CD4-positive, alpha-beta T cell treated with Interleukin-2 at 100 ng/mL for 4 hours (primary cell): ENCODE data around the gene ARHGAP18.
A peak's percentile ranks its signal among the peaks of the same experiment; 100 is the strongest.

Experiments used
- DNase-seq: peaks from one replicate; pipeline ENCODE4 v3.0.0-alpha.2; 2020; ENCODE audit warnings: low spot score

Gene ARHGAP18

DNA sequence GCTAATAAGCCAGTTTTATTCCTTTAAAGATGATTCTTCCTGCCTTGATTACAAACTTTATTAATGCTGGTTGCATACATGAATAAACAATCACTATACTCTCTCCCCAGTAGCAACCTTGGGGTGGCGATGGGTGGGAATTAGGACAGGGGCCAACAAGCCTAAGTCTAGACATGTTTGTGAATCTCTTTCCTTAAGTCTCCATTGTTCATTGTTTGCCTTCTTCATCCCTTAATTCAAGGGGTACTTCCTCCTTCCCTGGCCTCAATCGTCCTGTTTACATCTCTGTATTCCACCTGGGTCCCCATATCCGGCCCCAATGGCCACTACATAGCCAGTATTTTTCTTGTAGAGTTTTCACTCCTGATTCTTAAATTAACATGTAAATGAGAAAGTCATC is 66.0 kb downstream of the ARHGAP18 start:
- DNase-seq: no peak

- no peak for DNase-seq
Measured at GRCh38 chr6:129643176-129643575, 66.8 kb downstream of the ARHGAP18 start.

- no peak for DNase-seq
Measured at GRCh38 chr6:129642322-129642721, 67.7 kb downstream of the ARHGAP18 start.

GRCh38 chr6:129641344-129641743 is 68.6 kb downstream of the ARHGAP18 start:
- DNase-seq: no peak

- DNase-seq: no peak
Measured at GRCh38 chr6:129638686-129639085, 71.3 kb downstream of the ARHGAP18 start.

- DNase-seq: no peak
Measured at GRCh38 chr6:129638055-129638684, 71.8 kb downstream of the ARHGAP18 start.

- no peak for DNase-seq
Measured at GRCh38 chr6:129637340-129638054, 72.5 kb downstream of the ARHGAP18 start.

DNA sequence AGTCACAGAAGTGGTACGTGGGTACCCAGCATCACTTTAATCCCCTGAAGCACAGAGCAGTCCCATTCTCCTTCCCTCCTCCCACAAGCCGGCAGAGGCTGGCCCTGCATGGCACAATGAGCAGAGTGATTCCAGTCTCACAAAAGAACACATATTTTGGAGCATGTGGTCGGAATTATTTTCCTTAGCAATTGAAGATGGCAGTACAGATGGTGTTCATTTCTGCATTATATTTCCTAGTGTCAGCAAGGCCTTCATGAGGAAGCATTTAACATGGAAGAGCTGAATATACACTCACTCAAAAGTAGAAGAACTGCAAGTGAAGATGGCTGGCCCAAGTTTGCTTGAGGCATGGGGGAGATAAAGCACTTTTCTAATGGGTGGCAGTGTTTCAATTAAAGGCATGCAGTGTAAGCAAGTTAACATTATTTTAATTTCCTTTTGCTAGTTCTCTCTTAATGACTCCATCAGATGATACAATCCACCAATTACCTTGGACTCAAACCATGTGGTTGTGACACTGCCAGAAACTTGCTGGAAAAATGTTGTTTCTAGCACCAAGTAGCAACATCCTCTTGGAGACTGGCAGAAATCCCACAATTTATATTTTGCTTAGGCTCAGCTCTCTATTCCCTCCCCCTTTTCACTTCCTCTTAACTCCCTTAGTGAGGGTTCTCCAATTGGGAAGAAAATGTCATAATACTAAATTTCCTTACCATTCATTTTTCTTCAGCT is 74.4 kb downstream of the ARHGAP18 start:
- no peak for DNase-seq

DNA sequence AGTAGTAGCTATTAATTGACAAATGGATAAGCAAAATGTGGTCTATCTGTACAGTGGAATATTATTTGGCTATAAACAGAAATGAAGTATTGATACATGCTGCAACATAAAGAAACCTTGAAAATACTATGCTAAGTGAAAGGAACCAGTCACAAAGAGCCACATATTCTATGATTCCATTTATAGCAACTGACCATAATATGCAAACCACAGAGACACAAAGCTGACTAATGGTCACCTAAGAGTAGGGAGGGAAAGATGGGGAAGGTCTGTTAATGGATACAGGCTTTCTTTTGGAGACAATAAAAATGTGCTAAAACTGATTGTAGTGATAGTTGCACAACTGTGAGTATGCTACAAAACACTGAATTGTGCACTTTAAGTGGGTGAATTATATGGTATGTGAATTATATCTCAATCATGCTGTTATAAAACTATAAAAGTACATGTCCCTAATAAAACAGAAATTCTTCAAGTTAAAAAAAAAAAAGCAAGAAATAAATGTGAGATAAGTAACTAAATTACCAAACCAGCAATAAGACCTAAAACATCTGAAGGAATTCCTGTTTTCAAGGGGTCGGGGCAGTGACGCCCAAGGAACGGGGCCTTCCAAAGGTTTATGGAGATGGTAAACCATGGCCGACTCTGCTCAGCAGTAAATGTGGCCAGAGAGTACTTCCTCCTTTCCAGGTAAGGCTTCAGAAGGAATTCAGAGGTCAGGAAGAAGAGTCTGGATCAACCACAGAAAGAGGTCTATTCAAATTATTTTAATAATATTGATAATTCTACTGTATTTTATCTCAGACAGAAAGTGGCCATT is 75.4 kb downstream of the ARHGAP18 start:
- DNase-seq: no peak

DNA sequence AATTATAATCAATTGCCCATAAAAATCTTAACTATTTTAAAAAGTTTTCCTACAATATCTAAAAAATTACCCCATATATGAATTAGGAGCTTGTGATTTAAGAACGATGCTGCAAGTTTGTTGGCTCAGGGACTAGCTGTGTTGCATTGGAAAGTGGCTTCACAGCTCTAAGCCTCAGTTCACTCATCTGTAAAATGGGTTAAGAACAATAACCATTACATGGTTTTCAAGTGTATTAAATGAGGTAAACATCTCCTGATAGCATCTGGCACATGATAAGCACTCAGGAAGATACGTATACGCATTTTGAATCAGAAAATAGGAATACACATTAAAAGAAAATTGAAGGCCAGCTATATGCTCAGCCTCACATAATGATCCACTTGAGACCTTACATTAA is 76.4 kb downstream of the ARHGAP18 start:
- DNase-seq: no peak

DNA sequence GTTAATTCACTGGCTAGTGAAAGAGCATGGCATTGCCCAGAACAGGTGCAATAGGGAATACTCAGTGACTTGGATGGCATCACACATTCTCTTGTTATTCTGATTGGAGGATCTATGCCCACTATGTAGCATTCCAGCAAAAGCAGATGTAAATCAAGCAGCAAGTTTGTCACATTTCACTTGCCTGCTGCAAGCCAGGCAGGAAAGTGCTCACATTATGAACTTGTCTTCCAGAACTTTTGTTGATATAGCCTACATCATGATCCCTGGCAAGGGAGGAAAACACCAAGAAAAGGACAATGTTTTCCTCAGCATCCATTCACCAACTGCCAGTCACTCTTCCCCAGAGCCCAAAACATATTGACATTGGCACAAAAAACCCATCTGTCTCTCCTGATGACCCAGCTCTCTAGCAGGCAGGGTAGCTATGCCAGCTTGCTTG is 77.8 kb downstream of the ARHGAP18 start:
- DNase-seq: no peak

GRCh38 chr6:129631070-129631469 is 78.9 kb downstream of the ARHGAP18 start:
- no peak for DNase-seq

DNA sequence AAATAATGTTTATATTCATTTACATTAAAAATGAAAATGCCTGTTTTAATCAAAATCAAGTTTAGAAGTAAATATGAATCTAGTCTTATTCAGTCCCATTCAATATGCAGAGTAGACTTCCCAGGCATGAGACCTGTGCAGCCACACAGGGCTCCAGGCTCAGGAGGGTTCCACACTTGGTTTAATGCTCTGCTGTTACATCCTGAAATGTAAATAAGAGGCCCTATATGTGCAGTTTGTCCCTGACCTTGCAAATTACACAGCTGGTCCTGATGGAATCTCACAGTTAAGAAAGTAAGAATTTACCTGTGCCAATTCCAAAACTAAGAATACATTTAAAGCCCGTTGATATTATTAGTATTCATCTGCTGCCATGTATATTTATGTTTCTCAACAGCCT is 79.4 kb downstream of the ARHGAP18 start:
- DNase-seq: no peak

GRCh38 chr6:129628101-129628815 is 81.7 kb downstream of the ARHGAP18 start:
- DNase-seq: no peak

- no peak for DNase-seq
Measured at GRCh38 chr6:129624488-129624887, 85.5 kb downstream of the ARHGAP18 start.

DNA sequence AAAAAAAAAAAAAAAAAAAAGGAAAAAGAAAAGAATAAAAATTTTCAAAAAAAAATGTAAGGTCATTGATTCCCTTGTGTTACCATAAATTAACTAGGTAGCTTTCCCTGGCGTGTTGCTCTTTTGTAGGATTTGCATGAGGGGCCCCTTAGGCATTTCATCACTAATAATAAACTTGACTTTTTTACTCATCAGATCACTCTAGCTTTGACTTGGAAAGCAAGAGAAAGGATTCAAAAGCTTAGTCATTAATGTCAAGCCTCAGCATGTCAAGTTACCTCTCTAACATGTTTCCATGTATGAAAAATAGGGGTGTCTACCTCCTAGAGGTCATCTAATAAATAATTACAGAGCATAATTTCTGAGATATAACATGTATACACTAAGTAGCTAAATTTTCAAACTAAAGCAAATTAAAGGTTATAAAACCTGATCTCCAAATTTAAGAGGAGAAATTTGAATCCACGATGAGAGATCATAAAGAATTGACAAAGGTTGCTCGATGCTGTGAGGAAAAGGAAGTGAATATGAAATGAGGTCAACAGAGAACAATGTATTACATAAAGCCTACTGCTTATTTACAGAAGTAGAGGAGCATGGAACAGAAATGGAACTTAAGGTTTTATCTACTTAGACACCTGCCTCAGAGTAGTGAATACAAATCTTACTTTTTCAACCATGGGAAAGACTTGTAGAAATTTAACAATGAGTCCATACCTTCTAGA is 86.8 kb downstream of the ARHGAP18 start:
- no peak for DNase-seq

DNA sequence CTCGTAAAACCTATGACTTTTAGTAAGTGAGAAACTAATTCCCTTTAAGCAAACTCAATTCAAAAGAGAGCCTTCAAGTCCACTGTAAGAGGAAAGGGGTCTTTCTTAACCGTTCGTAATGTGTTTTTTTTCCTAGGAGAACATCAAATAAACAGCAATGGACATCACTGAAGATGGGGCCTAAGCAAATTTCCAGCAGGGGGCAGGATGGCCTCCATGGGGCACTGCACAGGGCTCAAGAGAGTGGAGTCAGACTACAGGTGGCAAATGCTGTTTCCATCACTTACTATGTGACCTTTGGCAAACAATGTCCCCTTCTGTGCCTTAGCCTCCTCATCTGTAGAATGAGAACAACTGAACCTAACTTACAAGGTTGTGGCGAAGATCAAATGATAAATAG is 88.7 kb downstream of the ARHGAP18 start:
- DNase-seq: peak; percentile 45

GRCh38 chr6:129620234-129620610 is 89.8 kb downstream of the ARHGAP18 start:
- DNase-seq: no peak

- no peak for DNase-seq
Measured at GRCh38 chr6:129619579-129620233, 90.3 kb downstream of the ARHGAP18 start.

DNA sequence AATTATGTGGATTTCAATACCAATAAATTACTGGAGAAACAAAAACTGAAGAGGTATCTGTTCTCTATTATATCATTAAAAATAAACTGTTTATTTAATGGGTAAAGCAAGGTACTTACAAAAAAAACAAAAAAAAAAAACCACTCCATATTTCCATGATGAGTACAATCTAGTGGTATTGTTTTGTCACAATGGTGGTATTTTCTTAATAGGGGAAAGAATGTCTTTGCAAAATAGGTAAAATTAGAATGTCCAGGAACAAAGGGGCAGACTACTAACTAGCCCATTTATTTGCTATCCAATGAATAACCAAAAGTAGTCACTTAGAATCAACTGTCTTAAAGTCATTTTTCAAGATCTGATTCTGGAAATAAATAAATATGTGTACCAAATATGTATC is 92.0 kb downstream of the ARHGAP18 start:
- no peak for DNase-seq
